A673 (cell line): ENCODE measurements around the gene PRAC2. TPM values are rescaled to one million over a fixed set of nuclear protein-coding genes. Genes with fewer than 3 reads are reported as not detected.

ENCODE experiments used
- BruUV-seq: library from RNA; stranded (reverse); fragments of 400-500 nt; replicated peaks from 2 replicates; lab custom pipeline; 2021; lab: Mats Ljungman, UMichigan
- CTCF ChIA-PET: fragments of 300-600 bp; sonication (Branson Sonifier 250); formaldehyde crosslinking; loops from one replicate; lab custom pipeline; 2022; ENCODE audit warnings: antibody characterized with exemption; lab: Charles Lee
- POLR2A ChIA-PET: fragments of 300-600 bp; sonication (Branson Sonifier 250); formaldehyde crosslinking; loops from one replicate; lab custom pipeline; 2022; ENCODE audit warnings: antibody characterized with exemption; ENCODE audit not compliant: low non-redundant PET; lab: Charles Lee
- DNase-seq: peaks from one replicate; pipeline ENCODE4 v3.0.0-alpha.2; 2015; ENCODE audit warnings: low spot score
- H3K27ac ChIP-seq: fragments of 200-600 bp; sonication (generic); 2 replicates; pipeline ENCODE4 v1.5.1; 2016; ENCODE audit warnings: mixed run types, low read depth, mild to moderate bottlenecking, mixed read lengths, antibody characterized with exemption, low read length; ENCODE audit not compliant: poor library complexity, severe bottlenecking
- H3K27me3 ChIP-seq: fragments of 200-600 bp; sonication (generic); replicated peaks from 2 replicates; pipeline ENCODE4 v1.6.1; 2017; ENCODE audit warnings: mixed run types, low read depth, mild to moderate bottlenecking, mixed read lengths, antibody characterized with exemption, low read length; ENCODE audit not compliant: insufficient read depth, poor library complexity
- H3K36me3 ChIP-seq: fragments of 200-600 bp; sonication (generic); 2 replicates; pipeline ENCODE4 v1.6.1; 2016; ENCODE audit warnings: mixed run types, mild to moderate bottlenecking, mixed read lengths, antibody characterized with exemption, low read length; ENCODE audit not compliant: insufficient read depth, poor library complexity, severe bottlenecking
- H3K4me1 ChIP-seq: fragments of 200-600 bp; sonication (generic); 2 replicates; pipeline ENCODE4 v1.6.1; 2017; ENCODE audit warnings: mixed run types, mild to moderate bottlenecking, mixed read lengths, antibody characterized with exemption, low read length; ENCODE audit not compliant: insufficient read depth, poor library complexity, severe bottlenecking
- H3K4me3 ChIP-seq: fragments of 200-600 bp; sonication (generic); 2 replicates; pipeline ENCODE4 v1.5.1; 2016; ENCODE audit warnings: low read depth, mixed run types, mild to moderate bottlenecking, mixed read lengths, low read length; ENCODE audit not compliant: poor library complexity, severe bottlenecking
- H3K9me3 ChIP-seq: fragments of 200-600 bp; sonication (generic); 2 replicates; pipeline ENCODE4 v1.6.1; 2016; ENCODE audit warnings: mixed run types, low read depth, mild to moderate bottlenecking, mixed read lengths, antibody characterized with exemption, low read length; ENCODE audit not compliant: poor library complexity, severe bottlenecking
- CTCF ChIP-seq: fragments of 300-800, 200-600 bp; sonication (generic); conservative IDR thresholded peaks from 2 replicates; pipeline ENCODE4 v1.5.1; 2017; ENCODE audit warnings: low read depth, mild to moderate bottlenecking, antibody characterized with exemption, low read length, moderate library complexity, mixed read lengths
- EZH2 ChIP-seq: fragments of 200-600 bp; sonication (generic); IDR thresholded peaks from 2 replicates; pipeline ENCODE4 v1.6.1; 2017; ENCODE audit warnings: borderline replicate concordance, low read depth, mild to moderate bottlenecking, mixed read lengths, antibody characterized with exemption, low read length; ENCODE audit not compliant: poor library complexity, severe bottlenecking
- intact Hi-C: fragments of 100-400 bp; cut with micrococcal nuclease; formaldehyde crosslinking; loops from one replicate; pipeline ENCODE4 v1.10.0; 2022; ENCODE audit not compliant: unreplicated experiment
- total RNA-seq: library from RNA; stranded (reverse); gene quantifications from 2 replicates; pipeline ENCODE4 v1.2.3, GENCODE V29; 2021

Gene PRAC2
- total RNA-seq, 1 experiment from 2014 or later = 25.5 TPM

GRCh38 chr17:48701864-48702532 lies 21.0 kb upstream of the PRAC2 start:
- Histone ChIP-seq H3K9me3 (no peaks in the 10 kb centered on the region), H3K4me3 (no peak overlapping the region), H3K27ac (no peak overlapping the region), H3K27me3 (no peaks in the 10 kb centered on the region), H3K4me1 (no peaks in the 10 kb centered on the region), H3K36me3 (no peaks in the 10 kb centered on the region)
- intact Hi-C loops = no loop called here
- ChIA-PET CTCF (interaction anchor here (0.6 kb wide), 1 partner anchor 16 kb away, joined by 5 read pairs; no protein-coding TSS in a partner anchor), POLR2A (no interaction called here)
- no peak for TF ChIP-seq EZH2
- no peak for TF ChIP-seq CTCF
- no peak for DNase-seq
- no TSS peak for BruUV-seq

GRCh38 chr17:48704361-48705248 lies 18.4 kb upstream of the PRAC2 start:
- H3K27me3 ChIP-seq = no peaks in the 10 kb centered on the region

More at GRCh38 chr17:48704361-48705248, 18.4 kb upstream of the PRAC2 start:
- H3K9me3 ChIP-seq = no peaks in the 10 kb centered on the region
- H3K4me1 ChIP-seq = no peaks in the 10 kb centered on the region
- H3K4me3 ChIP-seq = no peak overlapping the region
- TF ChIP-seq CTCF = no peak
- no peak for TF ChIP-seq EZH2
- no peaks in the 10 kb centered on the region for H3K36me3 ChIP-seq
- H3K27ac ChIP-seq = no peak overlapping the region
- no peak for DNase-seq
- intact Hi-C loops = no loop called here
- no TSS peak for BruUV-seq
- ChIA-PET CTCF (interaction anchor here (1.2 kb wide), 1 partner anchor 33 kb away, joined by 3 read pairs; no protein-coding TSS in a partner anchor), POLR2A (no interaction called here)
